H1 (cell line): ENCODE data around the gene DNAL1. TPM values are rescaled to one million over a fixed set of nuclear protein-coding genes. Genes with fewer than 3 reads are reported as not detected.
A peak's percentile ranks its signal among the peaks of the same experiment; 100 is the strongest.

Experiments used
- CTCF ChIA-PET: fragments of 300-600 bp; sonication (Branson Sonifier 250); formaldehyde crosslinking; loops from one replicate; lab custom pipeline; 2021; ENCODE audit not compliant: partially characterized antibody; lab: Charles Lee
- POLR2A ChIA-PET: fragments of 300-600 bp; sonication (Branson Sonifier 250); formaldehyde crosslinking; loops from one replicate; lab custom pipeline; 2021; ENCODE audit warnings: inconsistent platforms; ENCODE audit not compliant: partially characterized antibody; lab: Charles Lee
- DNase-seq, 2 experiments: peaks; one replicate each; pipeline versions ENCODE4 v3.0.0 to v3.0.0-alpha.2; 2010 to 2022; ENCODE audit warnings: low spot score in 2 of 2, low read depth in 1 of 2, mixed read lengths in 1 of 2
- FAIRE-seq: peaks from 2 replicates; lab custom pipeline; 2011; peaks lifted over from hg19 to GRCh38; lab: Jason Lieb, UNC
- H2AFZ ChIP-seq: 2 replicates; pipeline ENCODE4 v1.8.1; 2012; ENCODE audit warnings: low read length, inconsistent platforms
- H2AK5ac ChIP-seq: 2 replicates; pipeline ENCODE4 v1.6.1; 2013; ENCODE audit warnings: low read depth, low read length
- H2BK120ac ChIP-seq: replicated peaks from 2 replicates; pipeline ENCODE3; 2013; ENCODE audit warnings: low read depth, low read length, inconsistent platforms
- H2BK12ac ChIP-seq: 2 replicates; pipeline ENCODE4 v1.6.1; 2013; ENCODE audit warnings: low read depth, low read length
- H2BK15ac ChIP-seq: 2 replicates; pipeline ENCODE4 v1.6.1; 2013; ENCODE audit warnings: low read length
- H2BK20ac ChIP-seq: 2 replicates; pipeline ENCODE4 v1.6.1; 2013; ENCODE audit warnings: low read length
- H2BK5ac ChIP-seq: 2 replicates; pipeline ENCODE4 v1.6.1; 2013; ENCODE audit warnings: low read depth, low read length
- H3K14ac ChIP-seq: 2 replicates; pipeline ENCODE4 v1.6.1; 2013; ENCODE audit warnings: inconsistent platforms; ENCODE audit not compliant: insufficient read length
- H3K18ac ChIP-seq: 2 replicates; pipeline ENCODE4 v1.6.1; 2013; ENCODE audit warnings: low read length; ENCODE audit errors: extremely low read depth
- H3K23ac ChIP-seq: 2 replicates; pipeline ENCODE4 v1.6.1; 2013; ENCODE audit warnings: inconsistent platforms; ENCODE audit not compliant: insufficient read length
- H3K23me2 ChIP-seq: 2 replicates; pipeline ENCODE4 v1.6.1; 2013; ENCODE audit warnings: low read depth, low read length
- H3K27ac ChIP-seq: 2 replicates; pipeline ENCODE4 v1.6.1; 2011; ENCODE audit warnings: low read depth, low read length, inconsistent platforms
- H3K27me3 ChIP-seq, 4 experiments: replicated peaks in 1 of 4; 1 replicate in 1 of 4; 2 replicates in 3 of 4; pipeline versions ENCODE4 v1.6.1 to v1.8.1; 2011 to 2013; ENCODE audit warnings: low read length in 3 of 4, mild to moderate bottlenecking in 3 of 4, inconsistent platforms in 2 of 4, mixed read lengths in 2 of 4, moderate library complexity in 1 of 4; ENCODE audit not compliant: control insufficient read depth in 3 of 4, insufficient read depth in 3 of 4; ENCODE audit errors: extremely low read depth in 1 of 4
- H3K36me3 ChIP-seq, 4 experiments: 2 replicates each; pipeline versions ENCODE4 v1.6.1 to v1.8.1; 2011 to 2013; ENCODE audit warnings: mild to moderate bottlenecking in 4 of 4, low read length in 3 of 4, moderate library complexity in 2 of 4, control low read depth in 1 of 4, inconsistent platforms in 1 of 4; ENCODE audit not compliant: insufficient read depth in 4 of 4, control insufficient read depth in 2 of 4
- H3K4ac ChIP-seq: replicated peaks from 2 replicates; pipeline ENCODE3; 2013; ENCODE audit warnings: low read length, low read depth, mixed read lengths, inconsistent platforms; ENCODE audit not compliant: insufficient read length
- H3K4me1 ChIP-seq, 4 experiments: replicated peaks in 1 of 4; 1 replicate in 1 of 4; 2 replicates in 3 of 4; pipeline versions ENCODE4 v1.6.1 to v1.8.1; 2011 to 2013; ENCODE audit warnings: low read length in 3 of 4, inconsistent platforms in 2 of 4, mixed read lengths in 1 of 4; ENCODE audit not compliant: insufficient read depth in 4 of 4, control insufficient read depth in 3 of 4
- H3K4me2 ChIP-seq, 2 experiments: 2 replicates each; pipeline versions ENCODE4 v1.6.1 to v1.8.1; 2011 to 2013; ENCODE audit warnings: low read depth in 2 of 2, low read length in 2 of 2, control low read depth in 1 of 2, inconsistent platforms in 1 of 2, mild to moderate bottlenecking in 1 of 2; ENCODE audit not compliant: insufficient read depth in 1 of 2
- H3K4me3 ChIP-seq, 4 experiments: fragments of 200-600, 300-600 bp in 1 of 4; sonication (generic), shearing (Covaris generic), sonication (Bioruptor Twin) in 1 of 4; 2 replicates each; pipeline versions ENCODE4 v1.5.1 to v1.8.1; 2011 to 2016; ENCODE audit warnings: low read length in 4 of 4, low read depth in 3 of 4, control low read depth in 2 of 4, inconsistent platforms in 2 of 4, mild to moderate bottlenecking in 2 of 4, mixed read lengths in 1 of 4, moderate library complexity in 1 of 4; ENCODE audit not compliant: insufficient read depth in 2 of 4; ENCODE audit errors: extremely low read depth in 1 of 4
- H3K56ac ChIP-seq: replicated peaks from 2 replicates; pipeline ENCODE3; 2013; ENCODE audit warnings: low read depth, mild to moderate bottlenecking, mixed read lengths, low read length, inconsistent platforms; ENCODE audit not compliant: insufficient read length
- H3K79me1 ChIP-seq: 2 replicates; pipeline ENCODE4 v1.6.1; 2013; ENCODE audit warnings: low read depth, low read length, control low read depth
- H3K79me2 ChIP-seq, 2 experiments: 2 replicates each; pipeline versions ENCODE4 v1.6.1 to v1.8.1; 2012 to 2013; ENCODE audit warnings: low read length in 2 of 2, mild to moderate bottlenecking in 2 of 2, inconsistent platforms in 1 of 2; ENCODE audit not compliant: insufficient read depth in 2 of 2, control insufficient read depth in 1 of 2
- H3K9ac ChIP-seq, 4 experiments: replicated peaks in 1 of 4; 1 replicate in 1 of 4; 2 replicates in 3 of 4; pipeline versions ENCODE4 v1.6.1 to v1.8.1; 2011 to 2013; ENCODE audit warnings: low read depth in 3 of 4, low read length in 3 of 4, control low read depth in 2 of 4, mild to moderate bottlenecking in 2 of 4, moderate library complexity in 2 of 4, inconsistent platforms in 1 of 4; ENCODE audit errors: extremely low read depth in 1 of 4
- H3K9me3 ChIP-seq, 2 experiments: 2 replicates each; pipeline versions ENCODE4 v1.6.1 to v1.8.1; 2012 to 2013; ENCODE audit warnings: mild to moderate bottlenecking in 2 of 2, moderate library complexity in 2 of 2, control low read depth in 1 of 2, inconsistent platforms in 1 of 2, low read depth in 1 of 2, low read length in 1 of 2, mixed read lengths in 1 of 2; ENCODE audit not compliant: insufficient read depth in 2 of 2
- H4K20me1 ChIP-seq, 2 experiments: replicated peaks in 1 of 2; 2 replicates each; pipeline versions ENCODE3 to v1.8.1; 2011 to 2013; ENCODE audit warnings: inconsistent platforms in 2 of 2, low read length in 2 of 2, mild to moderate bottlenecking in 1 of 2; ENCODE audit not compliant: insufficient read depth in 2 of 2, control insufficient read depth in 1 of 2
- H4K5ac ChIP-seq: 2 replicates; pipeline ENCODE4 v1.6.1; 2013; ENCODE audit warnings: low read length, low read depth, mixed read lengths, inconsistent platforms; ENCODE audit not compliant: insufficient read length
- H4K8ac ChIP-seq: 2 replicates; pipeline ENCODE4 v1.8.0; 2013; ENCODE audit warnings: mild to moderate bottlenecking, moderate library complexity, low read length, inconsistent platforms; ENCODE audit not compliant: insufficient read depth; ENCODE audit errors: extremely low read depth
- H4K91ac ChIP-seq: replicated peaks from 2 replicates; pipeline ENCODE3; 2013; ENCODE audit warnings: low read length, mixed read lengths, inconsistent platforms; ENCODE audit not compliant: insufficient read length
- ASH2L ChIP-seq: fragments of 200-600, 300-600 bp; sonication (generic); IDR thresholded peaks from one replicate; pipeline ENCODE4 v1.7.1; 2017; ENCODE audit warnings: low read length
- BRCA1 ChIP-seq: IDR thresholded peaks from 2 replicates; pipeline ENCODE4 v1.6.1; 2012; ENCODE audit warnings: low read depth, low read length, improper control_type of control experiment
- CTCF ChIP-seq, 3 experiments: IDR thresholded peaks; 1 replicate in 2 of 3; 2 replicates in 1 of 3; pipeline versions ENCODE4 v1.5.1 to v1.6.1; 2011; ENCODE audit warnings: low read length in 3 of 3, mild to moderate bottlenecking in 3 of 3, inconsistent platforms in 2 of 3, low read depth in 1 of 3, moderate library complexity in 1 of 3; ENCODE audit not compliant: insufficient read depth in 1 of 3; ENCODE audit errors: control extremely low read depth in 1 of 3
- HDAC6 ChIP-seq: IDR thresholded peaks from one replicate; pipeline ENCODE4 v1.7.1; 2012; ENCODE audit warnings: low read depth, mild to moderate bottlenecking, inconsistent platforms, low read length, moderate library complexity
- RAD21 ChIP-seq, 2 experiments: IDR thresholded peaks in 1 of 2; conservative IDR thresholded peaks in 1 of 2; 2 replicates each; pipeline ENCODE4 v1.6.1; 2011; ENCODE audit warnings: low read depth in 2 of 2, low read length in 2 of 2, improper control_type of control experiment in 1 of 2, inconsistent platforms in 1 of 2, mild to moderate bottlenecking in 1 of 2, moderate library complexity in 1 of 2
- TCF12 ChIP-seq: IDR thresholded peaks from 2 replicates; pipeline ENCODE4 v1.6.1; 2011; ENCODE audit warnings: low read depth, mild to moderate bottlenecking, low read length
- USF2 ChIP-seq: IDR thresholded peaks from 2 replicates; pipeline ENCODE4 v1.6.1; 2011; ENCODE audit warnings: low read length, improper control_type of control experiment
- WGBS, 2 experiments: shearing (Covaris generic) in 1 of 2; methylation state at CpG; one replicate each; pipeline versions ENCODE4 v1.1.6 to v1.1.7; 2013 to 2015; ENCODE audit warnings: low lambda C conversion rate in 2 of 2, mixed read lengths in 2 of 2, inconsistent platforms in 1 of 2, low coverage in 1 of 2, missing lambda C conversion rate in 1 of 2; ENCODE audit not compliant: insufficient replicate concordance in 2 of 2, insufficient coverage in 1 of 2, insufficient read length in 1 of 2; ENCODE audit errors: extremely low coverage in 1 of 2, missing lambda C conversion rate in 1 of 2; 5-methylcytosine and 5-hydroxymethylcytosine counted together
- polyA plus RNA-seq, 7 experiments: library from polyadenylated mRNA; depleted of rRNA in 3 of 7; stranded (reverse) in 5 of 7; unstranded in 2 of 7; fragments of >200 nt in 5 of 7; fragments of 200-250 nt in 2 of 7; gene quantifications; 1 replicate in 5 of 7; 2 replicates in 1 of 7; 4 replicates in 1 of 7; pipeline versions ENCODE4 v1.2.1 to v1.2.3, GENCODE V29; 2011 to 2013; ENCODE audit warnings: missing spikeins in 2 of 7, mixed read lengths in 2 of 7
- total RNA-seq: library from RNA; stranded (reverse); fragmentation: NEBNext Ultra II Directional; extraction: Animal tissue kit (Norgen Biotek cat#: 25700); gene quantifications from 2 replicates; pipeline ENCODE4 v1.2.1, GENCODE V29; 2021

Gene DNAL1
- total and polyA plus RNA-seq, 2 of the 8 experiments (the other 6 are each of a cell fraction or from before 2014, with no cell fraction given) = 2.8 to 16.8 TPM

GRCh38 chr14:73746520-73747378 is 102.0 kb downstream of the DNAL1 start:
- DNase-seq = no peak
- Histone ChIP-seq H4K5ac (no peak overlapping the region), H2BK20ac (no peak overlapping the region), H3K79me1 (peaks cover 12% of the 10 kb centered on the region; the same call in 1 of the 2 replicates), H4K91ac (peak overlapping the region; percentile 9), H3K4ac (no peak overlapping the region), H3K4me2 (peak overlapping the region; percentile 13 to 43; a peak in 2 of 4 replicates), H2AFZ (no peak overlapping the region), H2BK5ac (no peak overlapping the region), H2BK15ac (no peak overlapping the region), H2AK5ac (no peak overlapping the region), H3K23ac (no peak overlapping the region), H3K36me3 (no peaks in the 10 kb centered on the region; a peak in 1 of 8 replicates), H4K8ac (no peak overlapping the region; the same call in 1 of the 2 replicates), H3K4me1 (peaks cover 13 to 40% (median 26%) of the 10 kb centered on the region in 4 experiments), H3K14ac (no peak overlapping the region), H2BK12ac (no peak overlapping the region), H3K18ac (peak overlapping the region; percentile 68), H3K9me3 (no peaks in the 10 kb centered on the region), H2BK120ac (no peak overlapping the region), H3K27ac (no peak overlapping the region), H4K20me1 (peaks cover 5 to 7% of the 10 kb centered on the region in 2 experiments), H3K56ac (no peak overlapping the region), H3K23me2 (no peaks in the 10 kb centered on the region), H3K4me3 (no peak overlapping the region), H3K79me2 (peaks cover 0 to 52% of the 10 kb centered on the region in 2 experiments; a peak in 3 of 4 replicates), H3K9ac (no peak overlapping the region), H3K27me3 (no peaks in the 10 kb centered on the region)
- 51% methylated on average over 6 of the region's 6 CpGs; no CpG with 5 or more reads in 1 of the 2 experiments for WGBS, 2 experiments
- POLR2A ChIA-PET = interaction anchor here (0.9 to 2.4 kb wide), 5 partner anchors 8 to 34 kb away, joined by 3 to 10 read pairs (median 3); a partner anchor contains a TSS
- CTCF ChIA-PET = interaction anchor here (0.6 to 11.1 kb wide), 15 partner anchors 8 to 1581 kb away, joined by 3 to 198 read pairs (median 4); a partner anchor contains a TSS
- no peak for FAIRE-seq
- TF ChIP-seq HDAC6 (no peak), TCF12 (no peak), ASH2L (peak; percentile 29), USF2 (no peak), BRCA1 (no peak), CTCF (IDR thresholded peaks at IDR 0.05; ENCODE audit: control extremely low read depth in 1 of 3, insufficient read depth in 1 of 3, low read depth in 1 of 3, low read length in 3 of 3) (peak; percentile 42 to 60 (median 55)), RAD21 (IDR thresholded peaks at IDR 0.05 in 1 of 2, conservative IDR thresholded peaks at IDR 0.05 in 1 of 2; ENCODE audit: low read depth in 2 of 2, low read length in 2 of 2) (peak; percentile 57 to 68)
